Activated naive CD4-positive, alpha-beta T cell treated with anti-CD3 and anti-CD28 coated beads for 36 hours (primary cell): ENCODE measurements around the gene FGD5. TPM values are rescaled to one million over a fixed set of nuclear protein-coding genes. Genes with fewer than 3 reads are reported as not detected.

ENCODE experiments used
- CTCF ChIA-PET: fragments of 350-600 bp; sonication (Branson Sonifier 250); formaldehyde crosslinking; loops from one replicate; lab custom pipeline; 2021; ENCODE audit warnings: antibody characterized with exemption; lab: Charles Lee
- DNase-seq: peaks from one replicate; pipeline ENCODE4 v3.0.0-alpha.2; 2020
- H3K27ac Mint-ChIP-seq: one replicate; pipeline ENCODE4 v1.8.0; 2021; ENCODE audit warnings: mild to moderate bottlenecking, mixed read lengths
- H3K27me3 Mint-ChIP-seq: one replicate; pipeline ENCODE4 v1.8.0; 2021; ENCODE audit warnings: low read depth, mixed read lengths
- H3K36me3 Mint-ChIP-seq: one replicate; pipeline ENCODE4 v1.8.0; 2021; ENCODE audit warnings: low read depth, mixed read lengths
- H3K4me1 Mint-ChIP-seq: one replicate; pipeline ENCODE4 v1.8.0; 2021; ENCODE audit warnings: low read depth, mixed read lengths
- H3K4me3 Mint-ChIP-seq: one replicate; pipeline ENCODE4 v1.8.0; 2021; ENCODE audit warnings: mild to moderate bottlenecking, moderate library complexity, mixed read lengths
- H3K9me3 Mint-ChIP-seq: one replicate; pipeline ENCODE4 v1.8.0; 2021; ENCODE audit warnings: mixed read lengths
- intact Hi-C: fragments of 100-400 bp; cut with micrococcal nuclease; formaldehyde crosslinking; loops from one replicate; pipeline ENCODE4 v1.15.1; 2023
- total RNA-seq, 2 experiments: library from RNA; stranded (reverse); gene quantifications; one replicate each; pipeline ENCODE4 v1.2.3, GENCODE V29; 2021

The FGD5 gene, protein sequence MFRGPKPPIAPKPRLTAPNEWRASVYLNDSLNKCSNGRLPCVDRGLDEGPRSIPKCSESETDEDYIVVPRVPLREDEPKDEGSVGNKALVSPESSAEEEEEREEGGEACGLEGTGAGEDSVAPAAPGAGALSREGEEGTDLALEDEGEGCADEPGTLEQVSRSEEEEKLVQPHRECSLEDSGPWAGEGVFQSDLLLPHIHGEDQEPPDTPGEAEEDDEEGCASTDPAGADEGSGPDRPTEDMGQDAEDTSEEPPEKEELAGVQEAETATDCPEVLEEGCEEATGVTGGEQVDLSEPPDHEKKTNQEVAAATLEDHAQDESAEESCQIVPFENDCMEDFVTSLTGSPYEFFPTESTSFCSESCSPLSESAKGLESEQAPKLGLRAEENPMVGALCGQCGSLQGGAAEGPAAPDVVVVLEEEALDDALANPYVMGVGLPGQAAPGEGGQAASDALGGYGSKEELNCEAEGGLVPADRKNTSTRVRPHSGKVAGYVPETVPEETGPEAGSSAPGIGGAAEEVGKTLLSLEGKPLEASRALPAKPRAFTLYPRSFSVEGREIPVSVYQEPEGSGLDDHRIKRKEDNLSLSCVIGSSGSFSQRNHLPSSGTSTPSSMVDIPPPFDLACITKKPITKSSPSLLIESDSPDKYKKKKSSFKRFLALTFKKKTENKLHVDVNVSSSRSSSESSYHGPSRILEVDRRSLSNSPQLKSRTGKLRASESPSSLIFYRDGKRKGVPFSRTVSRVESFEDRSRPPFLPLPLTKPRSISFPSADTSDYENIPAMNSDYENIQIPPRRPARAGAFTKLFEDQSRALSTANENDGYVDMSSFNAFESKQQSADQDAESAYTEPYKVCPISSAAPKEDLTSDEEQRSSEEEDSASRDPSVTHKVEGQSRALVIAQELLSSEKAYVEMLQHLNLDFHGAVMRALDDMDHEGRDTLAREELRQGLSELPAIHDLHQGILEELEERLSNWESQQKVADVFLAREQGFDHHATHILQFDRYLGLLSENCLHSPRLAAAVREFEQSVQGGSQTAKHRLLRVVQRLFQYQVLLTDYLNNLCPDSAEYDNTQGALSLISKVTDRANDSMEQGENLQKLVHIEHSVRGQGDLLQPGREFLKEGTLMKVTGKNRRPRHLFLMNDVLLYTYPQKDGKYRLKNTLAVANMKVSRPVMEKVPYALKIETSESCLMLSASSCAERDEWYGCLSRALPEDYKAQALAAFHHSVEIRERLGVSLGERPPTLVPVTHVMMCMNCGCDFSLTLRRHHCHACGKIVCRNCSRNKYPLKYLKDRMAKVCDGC (N-terminal part only)
- not detected for total RNA-seq

DNA sequence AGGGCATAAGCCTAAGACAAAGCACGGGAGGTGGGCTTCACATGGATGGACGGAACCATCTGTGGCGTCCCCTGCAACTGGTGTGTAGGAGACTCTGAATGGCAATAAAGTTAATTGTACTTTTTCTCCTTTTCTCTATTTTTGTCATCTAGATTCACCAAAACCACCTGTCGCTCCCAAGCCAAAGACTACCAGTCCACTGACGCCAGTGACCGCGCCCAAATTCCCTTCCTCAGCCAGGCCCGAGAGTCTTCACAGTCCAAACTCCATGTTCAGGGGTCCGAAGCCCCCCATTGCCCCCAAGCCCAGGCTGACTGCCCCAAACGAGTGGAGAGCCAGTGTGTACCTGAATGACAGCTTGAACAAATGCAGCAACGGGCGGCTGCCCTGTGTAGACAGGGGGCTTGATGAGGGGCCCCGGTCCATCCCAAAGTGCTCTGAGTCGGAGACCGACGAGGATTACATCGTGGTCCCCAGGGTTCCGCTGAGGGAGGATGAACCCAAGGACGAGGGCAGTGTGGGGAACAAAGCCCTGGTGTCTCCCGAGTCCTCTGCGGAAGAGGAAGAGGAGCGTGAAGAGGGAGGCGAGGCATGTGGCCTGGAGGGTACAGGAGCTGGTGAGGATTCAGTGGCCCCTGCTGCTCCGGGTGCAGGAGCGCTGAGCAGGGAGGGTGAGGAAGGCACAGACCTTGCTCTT lies at the start of gene FGD5:
FGD5 (plus strand) TSS at position 159 of the 697 bp plus-strand sequence; CDS start at position 269, 110 bp downstream.
- no peaks in the 10 kb centered on the region for H3K9me3 Mint-ChIP-seq
- peaks cover 4% of the 10 kb centered on the region for H3K27me3 Mint-ChIP-seq
- no peaks in the 10 kb centered on the region for H3K36me3 Mint-ChIP-seq
- H3K4me3 Mint-ChIP-seq: no peak within 1 kb of the TSS
- no peak for DNase-seq
- intact Hi-C loops: no loop called here
- no peaks in the 10 kb centered on the region for H3K4me1 Mint-ChIP-seq
- CTCF ChIA-PET: no interaction called here
- H3K27ac Mint-ChIP-seq: no peak within 1 kb of the TSS

DNA sequence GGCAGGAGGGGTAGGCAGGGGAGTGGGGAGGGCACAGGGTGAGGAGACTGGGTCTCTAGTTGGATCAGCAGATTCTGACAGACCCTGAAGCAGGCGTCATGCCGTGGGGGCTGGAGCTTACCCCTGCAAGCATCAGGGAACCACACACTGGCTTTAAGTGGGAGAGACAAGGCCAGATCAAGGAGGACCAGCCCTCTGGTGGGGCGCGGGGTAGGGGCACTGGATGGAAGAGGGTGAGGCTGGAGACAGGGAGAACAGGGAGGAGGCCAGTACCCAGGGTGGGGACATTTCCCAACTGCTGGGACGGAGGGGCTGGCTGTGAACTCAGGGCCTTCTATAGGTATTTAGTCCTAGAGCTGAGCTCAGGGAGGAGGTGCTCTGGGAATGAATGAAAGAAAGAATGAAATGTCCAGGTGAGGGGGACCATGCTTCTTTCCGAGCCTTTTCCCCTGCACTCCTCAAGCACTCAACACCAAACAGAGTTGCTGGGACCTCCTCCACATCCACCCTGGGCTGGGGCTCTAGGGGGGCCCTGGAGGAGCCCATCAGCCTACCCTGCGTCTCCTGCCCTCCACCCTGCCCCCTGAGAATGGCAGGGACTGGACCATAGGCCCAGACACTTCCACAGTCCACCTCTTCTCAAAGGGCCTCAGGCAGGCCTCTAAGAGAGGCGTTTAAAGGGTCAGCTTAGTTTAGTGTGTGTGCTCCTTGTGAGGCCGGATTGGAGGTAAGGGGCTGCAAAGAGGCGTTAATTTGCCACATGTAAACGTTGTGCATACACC lies 49.0 kb upstream of the FGD5 start:
- intact Hi-C loops: no loop called here
- no peak for DNase-seq
- CTCF ChIA-PET: no interaction called here
- Mint-ChIP-seq H3K27me3 (no peaks in the 10 kb centered on the region), H3K4me3 (no peak overlapping the region), H3K36me3 (no peaks in the 10 kb centered on the region), H3K4me1 (no peaks in the 10 kb centered on the region), H3K27ac (no peak overlapping the region), H3K9me3 (no peaks in the 10 kb centered on the region)

DNA sequence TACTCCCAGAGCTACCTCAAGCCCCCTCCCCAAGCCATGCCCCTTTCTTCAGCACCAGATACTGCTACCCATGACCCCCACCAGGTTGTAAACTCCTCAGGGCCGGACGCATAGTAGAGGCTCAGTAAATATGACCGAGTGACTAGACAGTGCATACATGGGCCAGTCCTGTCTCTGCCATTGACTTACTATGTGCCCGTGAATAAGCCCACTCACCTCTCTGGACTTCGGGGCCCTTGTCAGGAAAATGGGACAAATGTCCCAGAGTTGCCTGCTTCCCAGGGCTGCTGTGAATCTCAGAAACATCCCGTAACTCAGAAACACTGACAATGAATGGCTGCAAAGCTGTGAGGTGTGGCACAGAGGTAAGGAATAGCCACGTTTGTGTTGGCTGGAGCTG lies 48.2 kb upstream of the FGD5 start:
- Mint-ChIP-seq H3K4me3 (no peak overlapping the region), H3K27ac (no peak overlapping the region), H3K9me3 (no peaks in the 10 kb centered on the region), H3K27me3 (no peaks in the 10 kb centered on the region), H3K4me1 (no peaks in the 10 kb centered on the region), H3K36me3 (no peaks in the 10 kb centered on the region)
- no peak for DNase-seq
- CTCF ChIA-PET: no interaction called here
- intact Hi-C loops: no loop called here

DNA sequence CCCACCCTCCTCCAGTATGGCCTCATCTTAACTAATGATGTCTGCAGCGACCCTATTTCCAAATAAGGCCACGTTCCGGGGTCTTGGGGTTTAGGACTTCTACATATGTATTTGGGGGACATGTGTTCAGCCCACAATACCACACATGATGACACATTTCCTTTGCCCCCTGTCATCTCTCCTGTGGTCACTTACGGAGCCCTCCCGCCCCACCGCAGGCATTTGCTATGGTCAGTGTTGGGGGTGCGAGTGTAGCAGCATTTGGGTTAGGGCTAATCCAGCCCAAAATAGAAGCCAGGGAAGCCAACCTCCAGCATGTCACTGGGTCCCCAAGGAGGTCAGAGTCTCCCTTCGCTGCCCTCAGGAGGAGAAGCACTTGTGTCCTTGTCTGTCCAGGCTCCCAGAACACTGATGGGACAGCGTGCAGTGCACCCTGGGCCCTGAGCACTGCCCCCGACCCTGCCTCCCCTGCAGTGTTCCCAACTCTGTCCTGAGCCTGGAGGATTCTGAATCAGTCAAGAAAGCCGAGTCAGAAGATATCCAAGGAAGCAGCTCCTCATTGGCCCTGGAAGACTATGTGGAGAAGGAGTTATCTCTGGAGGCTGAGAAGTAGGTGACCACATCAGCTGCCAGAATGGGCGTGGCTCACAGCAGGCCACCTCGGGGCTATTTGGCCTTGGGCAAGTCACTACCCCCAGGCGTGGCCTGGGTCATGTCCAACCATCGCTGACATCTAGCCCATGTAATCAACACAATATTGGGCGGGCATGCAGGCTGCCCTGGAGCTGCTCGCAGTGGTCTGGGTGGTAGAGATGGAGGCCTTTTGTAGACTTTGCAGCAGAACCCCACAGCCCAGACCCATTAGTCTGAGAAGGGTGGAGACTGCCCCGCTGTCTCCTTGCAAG lies 46.9 kb upstream of the FGD5 start:
- CTCF ChIA-PET: interaction anchor here (2.2 kb wide), 1 partner anchor 10 kb away, joined by 6 read pairs; no protein-coding TSS in a partner anchor
- no peaks in the 10 kb centered on the region for H3K27me3 Mint-ChIP-seq
- H3K27ac Mint-ChIP-seq: no peak overlapping the region
- H3K4me1 Mint-ChIP-seq: no peaks in the 10 kb centered on the region
- H3K36me3 Mint-ChIP-seq: no peaks in the 10 kb centered on the region
- no peak overlapping the region for H3K4me3 Mint-ChIP-seq
- intact Hi-C loops: no loop called here
- no peaks in the 10 kb centered on the region for H3K9me3 Mint-ChIP-seq
- no peak for DNase-seq

DNA sequence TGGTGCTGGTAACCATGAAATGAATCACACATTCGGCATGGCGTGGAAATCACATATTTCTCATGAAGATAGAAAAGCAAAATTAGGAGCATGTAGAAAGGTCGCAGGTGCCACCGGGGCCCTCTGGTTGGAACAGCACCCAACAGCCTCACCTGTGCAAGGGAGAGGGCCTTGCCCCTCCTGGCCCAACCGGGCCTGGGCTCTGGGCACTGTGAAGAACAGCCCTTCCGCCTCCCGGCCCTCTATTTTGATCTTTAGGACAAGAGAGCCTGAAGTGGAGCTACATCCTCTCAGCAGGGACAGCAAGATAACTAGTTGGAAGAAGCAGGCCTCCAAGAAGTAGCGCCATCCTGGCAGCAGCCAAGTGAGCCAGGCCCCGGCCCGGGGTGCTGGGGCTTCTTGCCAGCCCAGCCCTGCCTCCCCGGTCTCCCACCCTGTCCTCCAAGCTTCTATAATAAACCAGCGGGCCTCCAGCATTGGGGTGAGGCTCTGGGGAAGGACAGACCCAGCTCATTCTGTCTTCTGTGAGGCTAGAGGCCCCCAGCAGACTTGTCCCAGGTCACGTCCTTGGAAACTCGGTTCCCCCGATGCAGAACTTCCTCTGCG lies 46.1 kb upstream of the FGD5 start:
- Mint-ChIP-seq H3K4me1 (no peaks in the 10 kb centered on the region), H3K9me3 (no peaks in the 10 kb centered on the region), H3K27ac (no peak overlapping the region), H3K36me3 (no peaks in the 10 kb centered on the region), H3K27me3 (no peaks in the 10 kb centered on the region), H3K4me3 (no peak overlapping the region)
- intact Hi-C loops: no loop called here
- CTCF ChIA-PET: interaction anchor here (2.2 kb wide), 1 partner anchor 9 kb away, joined by 6 read pairs; no protein-coding TSS in a partner anchor
- no peak for DNase-seq

DNA sequence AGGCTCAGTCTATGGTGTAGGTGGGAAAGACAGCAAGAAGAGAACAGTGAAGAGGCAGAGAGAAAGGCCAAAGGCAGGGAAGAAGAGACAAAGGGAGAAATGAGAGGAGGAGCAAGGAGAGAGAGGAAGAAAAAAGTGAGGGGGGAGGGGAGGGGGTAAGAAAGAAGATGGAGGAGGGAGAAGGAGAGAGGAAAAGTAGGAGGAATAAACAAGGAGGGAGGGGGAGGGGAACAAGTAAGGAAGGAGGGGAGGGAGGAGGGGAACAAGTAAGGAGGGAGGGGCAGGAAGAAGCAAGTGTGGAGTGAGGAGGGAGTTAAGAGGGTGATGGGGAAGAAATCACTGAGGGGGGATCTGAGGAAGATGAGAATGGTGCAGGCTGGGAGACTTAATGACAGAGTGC lies 45.5 kb upstream of the FGD5 start:
- no peaks in the 10 kb centered on the region for H3K4me1 Mint-ChIP-seq
- no peaks in the 10 kb centered on the region for H3K36me3 Mint-ChIP-seq
- H3K27ac Mint-ChIP-seq: no peak overlapping the region
- CTCF ChIA-PET: interaction anchor here (2.2 kb wide), 1 partner anchor 8 kb away, joined by 6 read pairs; no protein-coding TSS in a partner anchor
- H3K27me3 Mint-ChIP-seq: no peaks in the 10 kb centered on the region
- intact Hi-C loops: no loop called here
- peaks cover 2% of the 10 kb centered on the region for H3K9me3 Mint-ChIP-seq
- no peak overlapping the region for H3K4me3 Mint-ChIP-seq
- DNase-seq: no peak

DNA sequence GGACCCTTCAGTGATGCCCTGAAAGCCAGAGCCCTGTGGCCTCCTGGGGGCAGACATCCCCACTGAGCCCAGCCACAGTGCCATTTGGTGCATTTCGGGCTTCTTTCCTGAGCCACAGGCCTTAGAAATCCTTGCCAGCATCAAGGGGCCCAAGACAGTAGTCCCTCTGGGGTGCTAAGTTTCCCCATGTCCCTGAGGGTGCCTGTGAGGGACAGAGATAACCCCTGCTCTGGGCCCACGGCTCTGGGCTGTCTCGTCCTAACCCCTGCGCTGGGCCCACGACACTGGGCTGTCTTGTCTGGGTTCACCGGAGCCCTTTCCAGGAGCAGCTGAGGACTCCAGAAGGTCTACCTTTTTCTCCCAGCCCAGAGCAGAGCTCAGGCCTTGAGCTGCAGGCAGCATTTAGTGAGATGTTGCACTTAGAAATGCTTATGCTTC lies 45.1 kb upstream of the FGD5 start:
- peaks cover 5% of the 10 kb centered on the region for H3K9me3 Mint-ChIP-seq
- DNase-seq: no peak
- no peaks in the 10 kb centered on the region for H3K36me3 Mint-ChIP-seq
- intact Hi-C loops: no loop called here
- no peak overlapping the region for H3K4me3 Mint-ChIP-seq
- CTCF ChIA-PET: interaction anchor here (0.6 kb wide), 1 partner anchor 148 kb away, joined by 3 read pairs; no protein-coding TSS in a partner anchor
- no peak overlapping the region for H3K27ac Mint-ChIP-seq
- H3K27me3 Mint-ChIP-seq: no peaks in the 10 kb centered on the region
- no peaks in the 10 kb centered on the region for H3K4me1 Mint-ChIP-seq

DNA sequence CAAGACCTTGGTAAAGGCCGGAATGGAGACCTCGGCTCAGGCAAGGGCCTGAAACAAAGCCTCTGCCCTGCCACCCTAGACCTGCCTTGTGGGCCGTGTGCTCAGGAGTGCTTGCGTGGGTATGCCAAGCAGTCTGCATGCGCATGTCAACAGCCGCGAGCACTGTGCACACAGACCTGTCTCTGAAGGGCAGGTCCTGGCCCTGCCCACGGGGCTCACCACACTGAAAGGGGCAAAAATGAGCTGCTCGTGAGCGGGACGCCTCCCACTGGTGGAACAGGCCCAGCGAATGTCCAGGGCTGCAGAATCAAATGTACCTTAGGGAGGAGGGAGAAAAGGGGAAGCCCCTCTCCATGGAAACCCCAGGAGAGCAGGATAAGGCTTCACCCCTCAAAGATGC lies 44.3 kb upstream of the FGD5 start:
- no peaks in the 10 kb centered on the region for H3K27me3 Mint-ChIP-seq
- CTCF ChIA-PET: interaction anchor here (0.6 kb wide), 1 partner anchor 147 kb away, joined by 3 read pairs; no protein-coding TSS in a partner anchor

DNA sequence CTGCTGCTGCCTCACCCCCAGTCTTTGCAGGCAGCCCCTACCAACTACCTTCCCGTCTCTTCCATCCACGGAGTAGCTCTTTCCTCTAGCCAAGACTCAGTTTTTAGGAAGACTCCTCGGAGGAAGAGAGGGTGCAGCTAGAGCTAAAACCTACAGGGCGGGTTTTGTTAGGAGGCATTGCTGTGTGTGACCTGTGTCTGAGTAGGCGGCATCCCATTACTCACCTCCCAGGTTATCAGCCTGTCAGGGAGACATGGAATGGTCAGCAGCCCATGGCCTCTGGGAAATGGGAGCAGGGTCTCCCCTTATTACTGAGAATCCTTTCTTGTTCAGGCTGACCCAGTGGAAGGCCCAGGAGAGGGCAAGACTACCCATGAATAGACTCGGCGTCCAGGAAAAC lies 43.8 kb upstream of the FGD5 start:
- DNase-seq: no peak
- CTCF ChIA-PET: no interaction called here
- Mint-ChIP-seq H3K27me3 (no peaks in the 10 kb centered on the region), H3K4me3 (no peak overlapping the region), H3K4me1 (no peaks in the 10 kb centered on the region), H3K36me3 (no peaks in the 10 kb centered on the region), H3K9me3 (peaks cover 11% of the 10 kb centered on the region), H3K27ac (no peak overlapping the region)
- intact Hi-C loops: no loop called here

More for the DNA sequence above, 44.3 kb upstream of the FGD5 start:
- Mint-ChIP-seq H3K4me1 (no peaks in the 10 kb centered on the region), H3K4me3 (no peak overlapping the region), H3K9me3 (peaks cover 9% of the 10 kb centered on the region), H3K36me3 (no peaks in the 10 kb centered on the region), H3K27ac (no peak overlapping the region)
- no peak for DNase-seq
- intact Hi-C loops: no loop called here

DNA sequence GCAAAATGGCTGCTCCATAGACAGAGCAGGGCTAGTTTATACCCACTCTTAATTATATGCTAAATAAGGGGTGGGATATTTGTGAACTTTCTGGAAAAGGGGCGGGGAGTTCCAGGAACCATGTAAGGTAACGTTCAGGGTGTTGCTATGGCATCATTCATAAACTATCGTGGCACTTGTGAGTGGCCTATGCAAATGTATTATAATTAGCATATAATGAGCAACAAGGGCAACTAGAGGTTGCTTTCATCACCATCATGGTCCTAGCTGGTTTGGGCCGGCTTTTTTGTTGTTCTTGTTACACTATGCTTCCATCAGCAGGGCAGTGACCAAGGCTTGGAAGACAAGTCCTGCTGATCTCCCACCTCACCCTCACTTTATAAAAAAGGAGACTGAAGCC lies 43.2 kb upstream of the FGD5 start:
- no peak for DNase-seq
- no peak overlapping the region for H3K27ac Mint-ChIP-seq
- H3K4me1 Mint-ChIP-seq: no peaks in the 10 kb centered on the region
- no peak overlapping the region for H3K4me3 Mint-ChIP-seq
- no peaks in the 10 kb centered on the region for H3K27me3 Mint-ChIP-seq
- no peaks in the 10 kb centered on the region for H3K36me3 Mint-ChIP-seq
- peaks cover 11% of the 10 kb centered on the region for H3K9me3 Mint-ChIP-seq
- CTCF ChIA-PET: no interaction called here
- intact Hi-C loops: no loop called here
